GM21737 (cell line): ENCODE measurements around the gene LRRC74B.

Experiments used
- ATAC-seq: cut with Tn5 transposase; IDR thresholded peaks from one replicate; pipeline ENCODE4 v1.9.1; 2021; ENCODE audit warnings: mild to moderate bottlenecking, moderate library complexity; ENCODE audit not compliant: unreplicated experiment

Gene LRRC74B

DNA sequence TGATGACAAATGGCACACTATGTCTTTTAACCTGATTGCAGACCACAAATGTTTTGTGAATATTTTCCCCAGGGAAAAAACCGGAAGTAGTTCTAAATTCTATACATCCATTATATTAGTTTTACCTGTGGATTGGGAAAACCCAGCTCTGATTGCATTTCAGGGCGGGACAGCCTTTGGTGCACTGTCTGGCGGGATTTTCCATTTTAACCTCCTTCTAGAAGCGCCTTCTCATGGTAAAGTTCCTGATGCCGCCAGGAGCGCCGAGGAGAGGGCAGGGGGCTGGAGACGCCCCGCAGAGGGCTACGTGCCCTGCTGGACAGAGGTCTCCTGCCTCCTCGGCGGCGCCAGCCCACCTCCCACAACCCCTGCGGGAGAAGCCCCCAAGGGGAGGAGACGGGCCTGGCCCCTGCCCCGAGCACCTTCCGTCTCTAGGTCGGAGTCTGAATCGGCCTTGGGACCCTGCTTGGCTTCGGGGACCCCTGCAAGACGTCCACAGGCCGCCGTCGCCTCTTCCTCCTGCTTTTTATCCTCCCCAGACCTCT is 32.0 kb upstream of the LRRC74B start:
- ATAC-seq: peak; percentile 15

DNA sequence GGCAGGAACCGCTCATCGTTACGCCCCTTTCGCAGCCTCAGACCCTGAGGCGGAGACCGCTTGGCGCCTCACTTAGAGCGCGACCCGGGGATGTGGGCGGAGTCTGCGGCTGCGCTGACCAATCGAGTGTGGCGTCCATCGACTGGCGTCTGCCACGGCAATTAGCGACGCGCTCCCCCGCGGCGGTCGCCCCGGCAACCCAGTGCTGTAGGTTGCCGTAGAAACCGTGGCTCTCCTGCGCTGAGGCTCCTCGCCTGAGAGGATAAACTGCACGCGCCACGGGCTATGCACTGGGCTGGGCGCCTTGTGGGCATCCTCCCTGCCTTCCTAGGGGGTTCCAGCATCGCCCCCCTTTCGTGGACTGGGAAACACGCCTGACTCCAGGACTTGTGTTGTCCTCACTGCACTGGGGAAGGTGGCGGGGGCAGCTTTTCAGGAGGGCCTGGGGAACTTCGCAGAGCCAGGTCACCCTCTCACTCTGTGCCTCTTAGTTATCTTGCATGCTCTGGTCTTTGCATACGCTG is 31.5 kb upstream of the LRRC74B start:
- ATAC-seq: peak; percentile 77

DNA sequence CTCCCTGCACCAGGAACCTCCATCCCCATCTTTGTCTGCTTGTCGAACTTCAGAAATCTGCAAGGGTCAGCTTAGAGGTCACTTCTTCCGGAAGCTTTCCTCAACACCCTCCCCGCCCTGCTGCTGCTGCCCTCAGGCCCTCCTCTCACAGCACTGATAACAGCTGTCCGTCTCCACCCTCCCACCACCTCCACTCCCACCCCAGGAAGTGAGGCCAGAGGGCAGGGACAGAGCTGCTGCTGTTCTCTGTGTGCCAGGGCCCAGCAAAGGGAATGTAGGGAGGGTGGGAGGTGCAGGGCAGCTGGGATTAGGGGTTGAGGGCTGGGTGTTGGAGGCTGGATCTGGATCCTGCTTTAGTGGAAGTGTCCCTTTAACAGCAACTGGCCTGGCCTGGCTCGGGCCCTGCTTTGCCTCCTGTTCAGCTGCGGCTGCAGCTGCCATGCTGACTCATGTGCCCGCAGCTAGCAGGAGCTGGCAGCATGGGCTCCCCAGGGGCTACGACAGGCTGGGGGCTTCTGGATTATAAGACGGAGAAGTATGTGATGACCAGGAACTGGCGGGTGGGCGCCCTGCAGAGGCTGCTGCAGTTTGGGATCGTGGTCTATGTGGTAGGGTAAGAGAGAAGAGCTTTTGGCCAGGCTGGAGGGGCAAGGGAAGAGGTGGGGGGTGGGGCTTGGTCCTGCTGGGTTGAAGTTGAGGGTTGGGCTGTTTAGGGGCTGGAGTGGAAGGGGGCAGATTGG is 30.9 kb upstream of the LRRC74B start, which contains the start of gene P2RX6:
Gene P2RX6 (plus strand): TSS at position 440 of the 740 bp plus-strand sequence. CDS start 10 bp downstream, at position 450.
- ATAC-seq: no peak

DNA sequence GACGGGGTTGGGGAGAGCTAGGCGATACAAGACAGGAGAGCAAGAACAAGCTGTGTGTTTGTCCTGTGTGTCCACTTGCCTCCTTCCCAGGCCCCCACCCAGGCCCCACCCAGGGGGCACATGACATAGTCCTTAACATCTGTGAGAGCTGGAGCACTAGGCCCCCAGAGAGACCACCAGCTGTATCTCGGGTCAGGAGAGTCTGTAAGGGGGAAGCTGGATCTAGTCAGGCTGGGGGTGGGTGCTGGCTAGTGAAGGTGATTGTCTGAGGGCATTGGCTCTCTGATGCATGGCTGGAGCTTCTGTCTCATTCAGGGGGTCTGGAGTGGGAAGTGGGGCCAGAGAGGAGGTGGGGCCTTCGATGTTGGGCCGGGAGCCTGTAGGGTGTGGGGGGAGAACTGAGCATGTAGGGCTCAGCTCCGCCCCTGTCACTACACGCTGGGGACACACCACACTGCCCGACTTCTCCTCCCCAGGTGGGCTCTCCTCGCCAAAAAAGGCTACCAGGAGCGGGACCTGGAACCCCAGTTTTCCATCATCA is 30.2 kb upstream of the LRRC74B start:
- no peak for ATAC-seq

DNA sequence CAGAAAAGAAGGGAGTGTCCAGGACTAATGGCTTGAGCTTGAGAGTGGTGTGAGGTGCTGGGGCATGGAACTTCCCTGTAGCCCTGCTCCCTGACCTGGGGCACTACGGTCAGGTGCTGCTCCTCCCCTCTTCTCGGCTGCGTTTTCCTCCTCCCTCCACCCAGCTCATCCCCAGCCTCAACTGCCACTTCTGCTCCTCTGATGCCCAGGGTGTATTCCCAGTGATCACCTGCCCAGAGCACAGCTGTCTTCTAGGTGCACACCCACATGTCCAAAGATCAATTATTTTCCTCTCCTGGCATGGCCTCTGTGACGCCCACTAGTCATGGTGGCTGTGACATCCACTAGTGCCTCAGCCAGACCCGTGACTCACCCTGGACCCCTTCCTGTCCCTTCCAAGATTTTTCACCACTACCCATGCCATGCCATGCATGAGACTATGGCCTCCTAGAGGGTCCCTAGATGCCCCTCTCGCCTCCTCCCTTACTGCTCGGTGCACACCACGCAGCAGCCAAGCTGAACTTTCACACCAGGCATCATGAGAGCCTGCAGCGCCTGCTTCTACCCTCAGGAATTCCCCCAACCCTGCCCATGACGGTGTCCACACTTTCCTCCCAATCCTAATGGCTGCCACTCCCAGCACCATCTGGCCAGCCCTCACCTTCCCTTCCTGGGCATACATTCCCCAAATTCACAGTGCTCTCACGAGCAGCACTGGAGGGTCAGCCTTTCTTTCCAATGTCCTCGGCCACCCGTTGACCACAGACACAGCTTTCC is 28.9 kb upstream of the LRRC74B start:
- ATAC-seq: no peak

DNA sequence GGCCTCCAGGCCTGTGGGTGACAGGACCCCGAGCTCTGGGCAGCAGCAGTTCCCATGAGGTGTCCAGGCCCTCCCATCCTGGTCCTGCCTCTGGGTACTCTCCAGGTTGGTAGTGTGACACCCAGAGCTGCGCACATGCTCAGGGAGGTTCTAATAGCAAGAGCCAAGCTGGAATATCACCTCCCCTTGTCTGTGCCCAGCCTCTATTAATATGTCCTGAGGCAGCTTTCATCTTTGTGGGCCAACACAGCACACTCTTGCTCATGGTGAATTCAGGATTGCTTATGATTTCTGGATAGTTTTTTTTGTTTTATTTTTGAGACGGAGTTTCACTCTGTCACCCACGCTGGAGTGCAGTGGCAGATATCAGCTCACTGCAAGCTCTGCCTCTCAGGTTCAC is 27.4 kb upstream of the LRRC74B start:
- no peak for ATAC-seq

DNA sequence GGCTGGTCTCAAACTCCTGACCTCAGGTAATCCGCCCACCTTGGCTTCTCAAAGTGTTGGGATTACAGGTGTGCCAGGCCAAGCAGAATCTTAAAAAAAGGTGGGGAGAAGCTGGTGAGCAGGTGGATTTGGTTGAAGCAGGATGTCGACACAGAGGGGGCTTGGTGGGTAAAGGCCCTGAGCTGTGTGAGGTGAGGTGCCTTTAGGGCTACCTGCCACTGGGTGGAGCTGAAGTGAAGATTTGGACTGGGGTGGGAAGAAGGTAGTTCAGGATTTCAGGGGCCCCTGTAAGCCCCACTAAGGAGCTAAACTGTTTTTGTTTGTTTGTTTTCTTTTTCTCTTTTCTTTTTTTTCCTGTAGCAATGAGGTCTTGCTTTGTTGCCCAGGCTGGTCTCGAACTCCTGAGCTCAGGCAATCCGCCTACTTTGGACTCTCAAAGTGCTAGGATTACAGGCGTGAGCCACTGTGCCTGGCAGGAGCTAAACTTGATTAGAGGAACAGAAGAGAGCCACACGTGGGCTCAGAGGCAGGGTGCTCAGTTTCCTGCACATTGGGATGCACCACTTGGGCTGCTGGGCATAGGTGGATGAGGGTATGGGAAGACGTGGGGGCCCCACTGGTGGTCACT is 24.8 kb upstream of the LRRC74B start:
- ATAC-seq: no peak

DNA sequence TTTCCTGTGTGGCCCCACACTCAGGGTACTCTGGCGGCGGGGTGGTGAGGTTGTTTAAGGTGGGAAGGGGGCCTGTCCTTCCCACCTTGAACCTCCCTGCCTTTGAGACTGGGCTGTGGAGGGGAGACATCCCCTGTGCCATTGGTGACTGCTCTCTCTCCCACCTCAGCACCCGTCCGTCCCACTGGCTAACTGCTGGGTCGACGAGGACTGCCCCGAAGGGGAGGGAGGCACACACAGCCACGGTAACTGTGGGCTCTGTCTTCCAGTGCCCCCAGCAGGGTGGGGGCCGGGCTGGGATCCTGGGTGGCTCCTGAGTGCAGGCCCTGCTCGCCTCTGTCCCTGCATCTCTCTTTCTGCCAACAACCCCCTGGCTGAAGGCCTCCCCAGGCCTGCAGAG is 23.2 kb upstream of the LRRC74B start:
- ATAC-seq: no peak

DNA sequence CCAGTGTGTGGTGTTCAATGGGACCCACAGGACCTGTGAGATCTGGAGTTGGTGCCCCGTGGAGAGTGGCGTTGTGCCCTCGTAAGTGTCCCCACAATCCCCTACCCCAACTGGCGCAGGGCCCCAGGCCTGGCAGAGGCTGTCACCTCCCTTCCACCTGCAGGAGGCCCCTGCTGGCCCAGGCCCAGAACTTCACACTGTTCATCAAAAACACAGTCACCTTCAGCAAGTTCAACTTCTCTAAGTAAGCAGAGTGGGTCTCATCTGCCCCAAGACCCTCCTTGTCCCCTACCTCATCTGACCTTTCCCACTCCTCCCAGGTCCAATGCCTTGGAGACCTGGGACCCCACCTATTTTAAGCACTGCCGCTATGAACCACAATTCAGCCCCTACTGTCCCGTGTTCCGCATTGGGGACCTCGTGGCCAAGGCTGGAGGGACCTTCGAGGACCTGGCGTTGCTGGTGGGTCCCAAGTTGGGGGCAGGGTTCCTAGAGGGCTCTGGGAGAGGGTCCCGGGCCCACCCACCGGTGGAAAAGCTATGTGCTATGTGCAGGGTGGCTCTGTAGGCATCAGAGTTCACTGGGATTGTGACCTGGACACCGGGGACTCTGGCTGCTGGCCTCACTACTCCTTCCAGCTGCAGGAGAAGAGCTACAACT is 22.7 kb upstream of the LRRC74B start:
- ATAC-seq: no peak

DNA sequence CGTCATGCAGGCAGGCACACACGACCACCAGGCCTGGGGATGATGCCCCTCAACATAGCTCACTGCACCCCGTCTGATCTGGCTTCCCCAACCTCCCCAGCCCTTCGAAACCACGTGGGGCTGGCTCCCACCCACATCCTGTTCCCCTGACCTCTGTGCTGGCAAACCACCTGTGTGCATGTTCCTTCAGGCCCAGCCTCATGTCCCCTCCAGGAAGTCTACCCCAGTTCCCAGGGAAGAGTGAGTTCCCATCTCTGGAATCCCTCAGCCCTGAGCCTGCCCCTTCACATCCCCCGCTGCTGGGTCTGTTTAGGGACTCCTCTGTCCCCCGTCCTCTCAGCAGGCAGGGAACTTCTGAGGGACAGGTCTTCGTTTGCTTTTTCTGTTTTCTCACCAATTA is 20.5 kb upstream of the LRRC74B start:
- no peak for ATAC-seq

DNA sequence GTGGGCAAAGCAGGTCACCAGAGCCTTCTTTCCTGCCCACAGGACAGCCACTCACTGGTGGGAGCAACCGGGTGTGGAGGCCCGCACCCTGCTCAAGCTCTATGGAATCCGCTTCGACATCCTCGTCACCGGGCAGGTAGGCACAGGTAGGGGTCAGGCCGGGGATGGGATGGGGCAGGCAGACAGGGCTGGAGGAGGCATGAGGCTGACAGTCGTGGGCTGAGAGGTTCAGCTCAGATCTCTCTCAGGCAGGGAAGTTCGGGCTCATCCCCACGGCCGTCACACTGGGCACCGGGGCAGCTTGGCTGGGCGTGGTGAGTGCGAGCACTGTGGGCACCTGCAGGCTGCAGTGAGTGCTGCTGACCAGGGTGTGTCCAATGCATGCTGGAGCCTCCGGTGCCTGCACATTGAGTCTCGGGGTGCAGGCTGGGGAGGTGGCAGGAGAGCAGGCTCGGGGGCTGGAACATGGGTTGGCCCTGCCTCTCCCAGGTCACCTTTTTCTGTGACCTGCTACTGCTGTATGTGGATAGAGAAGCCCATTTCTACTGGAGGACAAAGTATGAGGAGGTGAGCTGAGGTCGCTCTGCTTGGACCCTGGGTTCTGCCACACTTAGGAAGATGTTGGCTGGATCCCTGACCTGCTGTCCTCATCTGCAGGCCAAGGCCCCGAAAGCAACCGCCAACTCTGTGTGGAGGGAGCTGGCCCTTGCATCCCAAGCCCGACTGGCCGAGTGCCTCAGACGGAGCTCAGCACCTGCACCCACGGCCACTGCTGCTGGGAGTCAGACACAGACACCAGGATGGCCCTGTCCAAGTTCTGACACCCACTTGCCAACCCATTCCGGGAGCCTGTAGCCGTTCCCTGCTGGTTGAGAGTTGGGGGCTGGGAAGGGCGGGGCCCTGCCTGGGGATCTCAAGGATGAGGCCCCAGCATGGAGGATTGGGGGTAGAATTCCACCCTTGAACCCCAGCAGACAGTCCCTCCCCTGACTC is 19.7 kb upstream of the LRRC74B start:
- no peak for ATAC-seq

DNA sequence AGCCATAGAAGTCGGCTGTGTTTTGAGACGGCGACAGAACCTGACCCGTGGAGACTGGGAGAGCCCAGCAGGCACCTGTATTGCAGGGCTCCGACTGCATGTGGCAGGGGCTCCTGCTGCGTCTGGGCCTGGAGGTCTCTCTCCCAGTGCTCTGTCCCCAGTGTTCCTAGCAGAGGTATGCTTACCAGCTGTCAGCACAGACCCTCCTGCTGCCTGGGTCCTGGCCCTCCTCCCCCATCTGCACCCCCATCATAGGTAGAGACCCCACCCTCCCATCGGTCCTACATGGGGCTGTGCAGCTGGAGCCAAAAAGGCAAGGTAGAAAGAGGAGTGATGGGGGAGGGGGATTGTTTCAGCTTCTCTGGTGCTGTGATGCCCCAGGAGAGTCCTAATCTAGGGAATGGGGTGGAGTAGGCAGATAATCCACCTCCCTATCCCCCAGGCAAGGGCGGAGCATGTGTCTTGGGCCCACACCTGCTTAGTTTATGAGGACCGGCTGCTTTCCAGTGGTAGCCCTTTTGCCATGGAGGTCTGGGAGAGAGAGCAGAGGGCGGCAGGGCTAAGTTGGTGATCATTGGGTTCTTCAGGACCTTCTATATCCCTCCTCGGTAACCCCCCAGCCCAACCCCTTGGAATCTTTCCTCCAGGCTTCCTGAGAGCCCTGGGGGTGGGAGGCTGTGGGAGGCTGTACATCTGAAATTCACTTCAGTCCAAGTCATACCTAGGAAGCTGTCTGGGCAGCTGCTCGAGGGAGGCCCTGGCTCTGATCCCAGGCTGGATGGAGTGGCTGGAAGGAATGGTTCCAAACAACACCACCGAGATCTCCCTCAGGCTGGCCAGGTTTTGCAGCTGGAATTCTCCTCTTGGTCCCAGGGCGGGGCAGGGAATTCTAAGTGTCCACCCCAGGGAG is 18.7 kb upstream of the LRRC74B start:
- no peak for ATAC-seq

DNA sequence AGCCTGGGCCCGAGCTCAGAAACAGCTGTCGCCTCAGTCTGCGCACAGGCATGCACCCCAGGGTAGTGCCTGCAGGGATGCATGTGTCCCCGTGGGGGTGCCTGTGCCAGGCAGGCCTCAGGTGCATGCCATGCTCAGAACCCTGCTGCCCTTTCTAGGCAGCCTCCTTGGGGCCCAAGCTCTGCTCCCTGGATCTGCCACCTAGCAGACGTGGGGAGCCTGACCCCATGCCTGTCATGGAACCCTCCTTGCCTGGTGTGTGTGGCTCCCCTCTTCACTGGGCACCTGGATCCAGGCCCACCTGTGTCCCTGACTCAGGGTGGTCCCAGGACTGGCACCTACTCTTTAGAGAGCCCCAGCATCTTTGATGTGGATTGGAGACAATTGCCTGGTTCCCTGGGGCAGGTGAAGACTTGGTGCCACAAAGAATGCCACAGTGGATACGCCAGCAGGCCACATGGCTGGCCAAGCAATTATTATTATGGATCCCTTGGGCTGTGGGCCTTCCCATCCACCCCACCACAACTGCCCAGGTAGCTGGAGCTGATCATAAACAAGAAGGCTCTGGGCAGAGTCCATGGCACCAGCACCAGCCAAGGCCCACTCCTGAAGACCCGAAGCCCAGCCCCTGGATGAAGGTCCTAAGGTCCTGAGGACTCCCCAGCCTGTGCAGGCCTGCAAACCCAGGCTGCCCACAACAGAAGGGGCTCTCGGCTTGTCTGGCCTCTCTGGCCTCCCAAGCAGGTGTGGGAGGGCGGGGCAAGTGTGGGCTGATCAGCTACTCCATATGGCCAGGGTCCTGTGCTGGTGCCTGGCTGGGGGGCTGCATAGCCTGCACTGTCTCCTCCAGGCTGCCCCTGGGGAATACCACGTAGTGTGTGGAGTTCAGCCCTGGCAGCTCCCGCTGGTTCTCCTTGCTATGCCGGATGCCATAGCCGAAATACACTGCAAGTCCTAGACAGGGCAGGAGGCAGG is 17.2 kb upstream of the LRRC74B start:
- no peak for ATAC-seq

DNA sequence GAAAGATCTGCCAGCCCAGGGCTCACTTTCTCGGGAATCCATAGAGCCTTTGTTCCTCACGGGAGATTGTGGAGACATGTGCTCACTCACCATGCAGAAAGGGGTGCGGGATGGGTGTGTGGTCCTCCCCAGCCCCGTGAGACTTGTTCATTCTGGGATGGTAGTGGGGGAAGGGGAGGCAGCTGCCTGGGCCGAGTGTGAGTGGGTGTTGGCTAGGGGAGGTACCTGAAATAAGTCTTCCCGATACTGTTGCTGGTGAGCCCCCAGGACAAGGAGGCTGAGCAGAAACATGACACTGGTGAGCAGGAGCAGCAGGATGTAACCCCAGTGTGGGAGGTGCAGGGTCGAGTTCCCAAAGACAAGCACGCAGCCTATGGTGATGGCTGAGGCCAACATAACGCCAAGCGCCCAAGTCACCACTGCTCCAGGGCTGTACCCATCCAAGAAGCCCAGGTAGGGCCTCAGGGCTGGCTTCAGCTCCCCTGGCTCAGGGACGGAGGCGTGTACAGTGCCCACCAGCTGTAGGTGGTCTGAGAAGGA is 16.2 kb upstream of the LRRC74B start:
- ATAC-seq: no peak

DNA sequence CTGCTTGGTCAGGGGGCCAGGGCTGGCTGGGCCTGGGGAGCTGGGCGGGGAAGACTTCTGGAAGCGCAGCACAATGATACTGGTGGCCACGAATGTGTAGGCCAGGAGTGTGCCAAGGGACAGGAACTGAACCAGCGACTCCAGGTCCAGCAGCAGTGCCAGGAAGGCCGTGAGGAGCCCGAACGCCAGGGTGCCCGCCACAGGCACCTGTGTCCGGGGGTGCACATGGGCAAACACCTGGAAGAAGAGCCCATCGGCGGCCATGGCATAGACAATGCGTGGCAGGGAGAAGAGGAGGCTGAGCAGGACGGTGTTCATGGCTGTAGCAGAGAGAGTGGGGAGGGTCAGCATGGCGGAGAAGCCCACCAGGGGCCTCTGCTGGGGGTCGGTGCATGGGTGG is 15.7 kb upstream of the LRRC74B start:
- no peak for ATAC-seq

DNA sequence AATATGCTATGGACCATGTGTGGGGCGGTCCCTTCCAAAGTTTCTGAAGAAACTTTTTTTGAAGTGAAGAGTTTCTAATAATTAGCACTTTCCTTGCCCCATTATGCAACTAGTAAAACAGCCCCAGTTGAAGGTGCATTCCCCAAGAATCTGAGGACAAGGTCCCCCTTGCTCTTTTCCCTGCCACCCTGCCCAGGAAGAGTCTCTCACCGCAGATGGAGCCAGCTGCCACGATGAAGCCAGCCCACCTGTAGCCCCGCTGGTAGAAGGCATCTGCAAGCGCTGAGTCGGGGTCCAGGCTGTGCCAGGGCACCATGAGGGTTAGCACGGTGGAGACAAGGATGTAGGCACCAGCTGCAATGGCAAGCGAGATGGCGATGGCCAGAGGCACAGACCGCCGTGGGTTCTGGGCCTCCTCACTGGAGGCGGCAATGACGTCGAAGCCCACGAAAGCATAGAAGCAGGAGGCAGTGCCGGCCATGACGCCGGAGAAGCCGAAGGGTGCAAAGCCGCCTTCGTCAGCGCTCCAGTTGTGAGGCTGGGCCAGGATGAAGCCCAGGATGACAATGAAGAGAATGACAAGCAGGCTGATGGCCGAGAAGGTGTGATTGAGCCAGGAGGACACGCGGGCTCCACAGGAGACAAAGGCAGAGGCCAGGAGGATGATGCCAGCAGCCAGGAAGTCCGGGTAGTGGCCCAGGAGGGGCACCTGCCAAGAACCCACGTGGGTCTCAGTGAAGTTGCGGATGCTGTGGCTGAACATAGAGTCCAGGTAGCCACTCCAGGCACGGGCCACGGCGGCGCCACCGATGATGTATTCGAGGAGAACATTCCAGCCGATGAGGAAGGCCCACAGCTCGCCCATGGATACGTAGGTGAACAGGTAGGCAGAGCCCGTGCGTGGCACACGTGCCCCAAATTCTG is 14.9 kb upstream of the LRRC74B start:
- ATAC-seq: no peak
